Stimulated activated CD4-positive, alpha-beta T cell treated with anti-CD3 and anti-CD28 coated beads, Interleukin-1b, Interleukin-23, amount 100 ng/mL, for 48 hours (primary cell): Measurements from ENCODE around the gene PNO1.
"Not testable (repeated sequence)": the region's sequence is repeated elsewhere in the genome, so short reads cannot be mapped to it uniquely, and the experiment has no call there.

Source experiments
- DNase-seq: peaks from one replicate; pipeline ENCODE4 v3.0.0-alpha.2; 2020

The PNO1 gene

GRCh38 chr2:68157402-68158133 lies at the start of gene PNO1:
TSS of gene PNO1 (plus strand) at chr2:68157888. CDS start at chr2:68157935, 47 bp downstream.
- DNase-seq = peak; percentile 96

DNA sequence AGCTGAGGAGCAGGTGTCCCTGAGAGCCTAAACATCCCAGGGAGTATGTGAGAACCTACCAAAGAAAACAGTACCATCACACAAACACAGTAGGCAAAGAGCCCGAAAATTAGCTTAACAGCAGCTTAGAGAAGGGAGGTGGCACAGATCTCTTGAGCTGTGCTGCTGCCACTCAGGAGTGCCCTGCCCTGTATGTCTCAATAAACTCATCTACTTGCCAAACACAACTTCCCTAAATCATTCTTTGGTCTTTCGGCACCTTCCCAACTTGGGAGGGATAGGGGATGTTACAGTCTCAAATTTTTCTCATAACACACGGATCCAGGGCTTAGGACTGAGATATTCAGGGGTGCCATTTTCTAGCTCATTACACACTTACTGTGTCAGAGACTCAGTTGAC lies 49.6 kb upstream of the PNO1 start:
- DNase-seq = no peak

GRCh38 chr2:68110102-68110501 lies 47.6 kb upstream of the PNO1 start:
- DNase-seq = no peak

- DNase-seq = no peak
Observed at GRCh38 chr2:68115965-68116364, 41.7 kb upstream of the PNO1 start.

DNA sequence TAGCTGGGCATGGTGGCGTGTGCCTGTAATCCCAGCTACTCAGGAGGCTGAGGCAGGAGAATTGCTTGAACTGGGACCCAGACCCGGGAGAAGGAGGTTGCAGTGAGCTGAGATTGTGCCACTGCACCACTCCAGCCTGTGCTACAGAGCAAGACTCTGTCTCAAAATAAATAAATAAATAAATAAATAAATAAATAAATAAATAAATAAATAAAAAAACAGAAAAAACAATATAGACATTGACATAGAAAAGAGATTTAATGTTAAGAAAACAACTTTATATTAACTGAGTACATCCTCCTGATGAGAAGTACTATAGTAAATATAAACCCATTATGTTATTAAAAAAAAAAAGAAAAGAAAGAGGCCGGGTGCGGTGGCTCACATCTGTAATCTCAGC lies 39.8 kb upstream of the PNO1 start:
- DNase-seq = not testable (repeated sequence)

GRCh38 chr2:68118816-68119215 lies 38.9 kb upstream of the PNO1 start:
- DNase-seq = no peak

DNA sequence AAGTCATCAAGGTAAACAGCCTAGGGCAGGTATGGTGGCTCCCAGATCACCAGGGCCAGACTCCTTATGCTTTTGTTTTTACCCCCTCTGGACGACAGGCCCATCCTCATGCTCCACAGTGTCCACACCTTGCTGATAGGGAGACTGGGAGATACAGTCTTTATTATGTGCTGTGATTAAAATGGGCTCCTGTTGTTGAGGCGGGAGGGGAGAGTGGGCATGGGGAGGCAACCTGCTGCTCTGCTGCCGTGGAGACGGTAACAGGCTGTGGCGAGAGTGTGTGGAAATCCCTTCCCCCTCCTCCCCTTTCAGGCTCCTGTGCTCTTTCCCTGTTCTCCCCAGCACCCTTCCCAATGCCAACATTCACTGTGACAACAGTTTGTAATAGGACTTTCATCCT lies 38.2 kb upstream of the PNO1 start:
- no peak for DNase-seq

- DNase-seq = peak; percentile 72
Observed at GRCh38 chr2:68121873-68122679, 35.6 kb upstream of the PNO1 start.

- DNase-seq = no peak
Observed at GRCh38 chr2:68122680-68122964, 35.1 kb upstream of the PNO1 start.

GRCh38 chr2:68124321-68124720 lies 33.4 kb upstream of the PNO1 start:
- DNase-seq = no peak

- DNase-seq = no peak
Observed at GRCh38 chr2:68125821-68126220, 31.9 kb upstream of the PNO1 start.

- no peak for DNase-seq
Observed at GRCh38 chr2:68126561-68126960, 31.1 kb upstream of the PNO1 start.

GRCh38 chr2:68127358-68128242 lies 30.1 kb upstream of the PNO1 start:
- DNase-seq = no peak

DNA sequence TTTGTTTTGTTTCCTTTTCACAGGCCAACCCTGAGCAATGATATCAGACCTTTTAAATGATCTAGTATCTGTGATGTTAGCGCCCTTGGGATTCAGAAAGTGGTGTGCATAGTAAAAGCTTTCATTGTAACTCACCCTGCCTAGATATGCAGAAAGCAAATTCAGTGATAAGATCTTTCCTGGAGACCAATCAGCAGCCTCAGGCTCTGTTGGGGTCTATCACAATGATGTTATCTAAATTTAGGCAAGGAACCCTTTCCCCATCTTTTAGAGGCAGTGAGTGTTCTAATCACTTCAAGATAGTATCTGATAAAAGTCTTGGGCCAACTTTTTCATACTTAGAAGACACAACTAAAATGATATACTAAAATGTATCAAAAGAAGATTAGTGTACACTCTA lies 23.6 kb upstream of the PNO1 start:
- no peak for DNase-seq

DNA sequence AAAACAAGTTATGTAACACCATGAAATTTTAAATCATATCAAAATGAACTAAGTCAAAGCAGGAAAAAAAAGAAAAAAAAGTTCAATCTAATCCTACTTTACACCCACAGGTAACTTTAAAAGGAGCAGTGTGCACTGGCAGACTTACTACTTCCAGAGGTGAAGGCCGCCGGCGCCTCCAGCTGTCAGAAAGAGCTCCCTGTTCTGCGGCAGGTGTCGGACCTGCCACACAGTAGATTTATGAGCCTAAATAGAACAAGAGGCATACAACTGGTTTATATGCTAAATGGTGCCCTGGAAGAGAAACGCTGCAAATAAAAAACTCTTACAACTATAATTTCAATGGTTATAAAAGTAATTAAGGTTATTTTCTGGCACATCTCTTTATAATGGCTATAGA lies 23.1 kb upstream of the PNO1 start:
- no peak for DNase-seq

DNA sequence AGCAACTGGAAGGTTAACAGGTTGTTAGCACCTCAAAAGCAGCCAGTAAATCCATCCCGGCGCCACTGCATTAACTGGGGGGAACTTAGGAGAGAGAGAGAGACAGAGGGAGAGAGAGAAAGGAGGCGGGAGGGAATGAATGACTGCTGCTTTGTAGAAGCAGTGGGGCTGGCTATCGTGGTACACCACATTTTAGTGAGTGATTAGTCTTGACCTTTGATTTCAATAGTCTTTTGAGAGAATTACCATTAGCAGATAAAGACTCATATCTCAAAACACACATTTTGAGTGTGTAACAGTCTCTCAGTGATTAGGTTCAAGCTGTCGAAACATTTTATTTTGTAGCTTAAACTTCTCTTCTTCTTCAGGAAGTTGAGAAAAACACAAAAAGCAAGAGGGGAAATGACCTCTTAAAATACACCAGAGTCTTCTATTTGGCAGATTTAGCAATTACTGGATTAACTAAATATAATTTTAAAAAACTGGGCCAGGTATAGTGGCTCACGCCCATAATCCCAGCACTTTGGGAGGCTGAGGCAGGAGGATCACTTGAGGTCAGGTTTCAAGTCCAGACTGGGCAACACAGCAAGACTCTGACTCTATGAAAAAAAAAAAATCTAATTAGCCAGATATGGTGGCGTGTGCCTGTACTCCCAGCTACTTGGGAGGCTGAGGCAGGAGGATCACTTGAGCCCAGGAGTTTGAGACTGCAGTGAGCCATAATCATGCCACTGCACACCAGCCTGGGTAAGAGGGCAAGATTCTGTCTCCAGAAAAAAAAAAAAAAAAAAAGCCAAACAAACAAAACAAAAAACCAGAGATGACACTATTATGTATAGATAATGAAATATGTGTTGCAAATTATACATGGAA lies 22.0 kb upstream of the PNO1 start:
- DNase-seq = no peak

DNA sequence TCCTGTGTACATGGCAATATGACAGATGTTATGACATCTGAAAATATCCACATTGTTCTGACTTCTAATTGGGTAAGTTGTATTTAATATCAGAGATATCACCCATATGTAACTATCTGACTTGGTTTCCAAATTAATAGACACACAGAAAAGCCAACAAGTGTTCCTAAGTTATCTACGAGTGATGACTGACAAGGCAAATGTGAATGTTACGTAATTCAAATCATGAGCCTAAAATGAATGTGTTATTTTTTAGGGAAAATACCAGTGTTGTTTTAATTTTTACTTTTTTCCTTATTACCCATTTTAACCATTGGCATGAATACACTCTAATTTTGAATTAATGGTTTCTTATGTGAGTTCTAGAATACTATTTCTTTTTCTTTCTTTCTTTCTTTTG lies 15.8 kb upstream of the PNO1 start:
- DNase-seq = no peak

DNA sequence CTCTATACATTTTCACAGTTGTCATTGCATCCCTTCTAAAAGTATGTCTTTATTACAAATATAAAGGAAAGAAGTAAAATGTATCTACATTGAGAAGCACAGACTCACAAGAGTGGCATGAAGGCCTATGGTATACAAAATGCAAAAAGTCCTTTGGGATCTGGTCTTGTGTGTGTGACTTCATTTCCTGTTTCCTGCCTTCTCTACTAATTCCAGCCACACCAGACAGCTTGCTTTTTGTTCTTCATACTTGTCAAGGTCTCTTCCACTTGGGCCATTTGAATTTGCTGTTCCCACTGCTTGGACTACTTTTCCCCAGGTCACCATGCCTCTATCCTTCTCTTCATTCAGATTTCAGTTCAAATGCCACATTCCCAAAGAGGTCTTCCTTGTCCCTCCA lies 6.7 kb upstream of the PNO1 start:
- DNase-seq = no peak

DNA sequence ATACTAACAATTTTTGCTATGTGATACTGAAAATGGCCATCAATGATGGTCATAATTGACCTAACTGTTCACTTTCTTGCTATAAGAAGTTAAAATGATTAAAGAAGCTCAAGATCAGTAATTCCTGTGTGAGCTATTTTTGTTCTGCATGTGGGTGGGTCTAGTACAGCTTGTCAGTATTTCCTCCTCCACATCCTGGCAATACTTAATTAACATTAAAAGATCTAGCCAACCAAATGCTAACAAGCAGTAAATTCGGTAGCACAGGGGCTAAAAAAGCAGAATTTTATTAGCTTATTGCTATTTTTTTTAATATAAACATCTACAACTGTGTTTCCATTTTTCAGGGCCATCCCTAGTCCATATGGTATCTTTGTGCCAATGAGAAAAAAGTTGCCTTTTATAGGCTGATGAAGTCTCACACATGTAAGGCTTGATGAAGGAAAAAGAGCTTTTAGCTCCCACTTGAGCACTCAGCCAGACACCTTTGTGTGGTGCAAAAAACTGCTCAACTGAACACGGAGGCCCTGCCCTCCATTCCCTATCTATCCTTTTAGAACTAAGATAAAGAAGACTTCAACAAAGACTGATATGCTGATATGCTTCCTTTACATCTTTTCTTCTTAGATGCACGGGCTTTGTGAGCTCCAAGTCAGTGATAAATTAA lies 4.9 kb upstream of the PNO1 start:
- no peak for DNase-seq

DNA sequence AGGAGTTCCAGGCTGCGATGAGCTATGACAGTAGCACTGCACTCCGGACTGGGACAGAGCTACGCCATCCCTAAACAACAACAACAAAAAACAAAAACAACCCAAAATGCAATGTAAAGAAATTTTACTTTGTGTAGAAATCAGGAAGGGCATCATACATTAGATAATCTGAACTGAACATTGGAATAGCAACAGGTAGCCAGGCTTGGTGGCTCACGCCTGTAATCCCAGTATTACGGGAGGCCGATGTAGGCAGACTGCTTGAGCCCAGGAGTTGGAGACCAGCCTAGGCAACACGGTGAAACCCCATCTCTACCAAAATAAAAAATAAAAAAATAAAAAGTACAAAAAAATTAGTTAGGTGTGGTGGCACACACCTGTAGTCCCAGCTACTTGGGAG lies 2.1 kb upstream of the PNO1 start:
- DNase-seq = no peak

GRCh38 chr2:68156419-68156818 lies 1.3 kb upstream of the PNO1 start:
- DNase-seq = no peak

- no peak for DNase-seq
Observed at GRCh38 chr2:68157002-68157401, 686 bp upstream of the PNO1 start.
